ENCODE results near the gene ACR. TPM values are rescaled to one million over a fixed set of nuclear protein-coding genes. Genes with fewer than 3 reads are reported as not detected.

ACR gene
- total and polyA plus RNA-seq, 2 donors: 0.21 TPM; not detected in 1

- no peak for DNase-seq (ENCODE audit: low read depth in 6 of 9, low spot score in 9 of 9)
- no peaks in the 10 kb centered on the region for H3K9me3 ChIP-seq (ENCODE audit: control insufficient read depth in 2 of 2, insufficient read depth in 1 of 2, low read length in 1 of 2)
- H3K4me3 ChIP-seq (ENCODE audit: low read length in 2 of 2): no peak overlapping the region
- WGBS: 95% methylated on average over 6 of the region's 6 CpGs
- H3K27me3 ChIP-seq (ENCODE audit: control insufficient read depth in 2 of 2, insufficient read depth in 1 of 2, low read length in 1 of 2): no peaks in the 10 kb centered on the region
- no peaks in the 10 kb centered on the region for H3K4me1 ChIP-seq (ENCODE audit: control insufficient read depth in 2 of 2, insufficient read depth in 2 of 2, low read length in 2 of 2)
- H3K36me3 ChIP-seq (ENCODE audit: control insufficient read depth in 2 of 2, insufficient read depth in 2 of 2, low read length in 1 of 2): no peaks in the 10 kb centered on the region
- H3K27ac ChIP-seq (ENCODE audit: low read depth in 1 of 2, low read length in 1 of 2): no peak overlapping the region
Observed at GRCh38 chr22:50708996-50709395, 29.0 kb upstream of the ACR start.

GRCh38 chr22:50710221-50710620, 27.8 kb upstream of the ACR start:
- Histone ChIP-seq H3K27ac (ENCODE audit: low read depth in 1 of 2, low read length in 1 of 2) (no peak overlapping the region), H3K9me3 (ENCODE audit: control insufficient read depth in 2 of 2, insufficient read depth in 1 of 2, low read length in 1 of 2) (no peaks in the 10 kb centered on the region), H3K4me3 (ENCODE audit: low read length in 2 of 2) (no peak overlapping the region), H3K27me3 (ENCODE audit: control insufficient read depth in 2 of 2, insufficient read depth in 1 of 2, low read length in 1 of 2) (no peaks in the 10 kb centered on the region), H3K36me3 (ENCODE audit: control insufficient read depth in 2 of 2, insufficient read depth in 2 of 2, low read length in 1 of 2) (no peaks in the 10 kb centered on the region), H3K4me1 (ENCODE audit: control insufficient read depth in 2 of 2, insufficient read depth in 2 of 2, low read length in 2 of 2) (no peaks in the 10 kb centered on the region)
- 96% methylated on average over 6 of the region's 6 CpGs for WGBS
- DNase-seq (ENCODE audit: low read depth in 6 of 9, low spot score in 9 of 9): no peak

DNA sequence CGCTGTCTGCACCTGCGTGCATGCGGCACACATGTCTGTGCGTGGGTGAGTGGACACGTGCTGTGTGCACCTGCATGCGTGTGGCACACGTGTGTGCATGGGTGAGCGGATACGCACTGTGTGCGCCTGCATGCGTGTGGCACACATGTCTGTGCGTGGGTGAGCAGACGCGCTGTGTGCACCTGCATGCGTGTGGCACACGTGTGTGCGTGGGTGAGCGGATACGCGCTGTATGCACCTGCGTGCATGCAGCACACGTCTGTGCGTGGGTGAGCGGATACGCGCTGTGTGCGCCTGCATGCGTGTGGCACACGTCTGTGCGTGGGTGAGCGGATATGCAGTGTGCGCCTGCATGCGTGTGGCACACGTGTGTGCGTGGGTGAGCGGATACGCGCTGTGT, 27.1 kb upstream of the ACR start:
- H3K27ac ChIP-seq (ENCODE audit: low read depth in 1 of 2, low read length in 1 of 2): no peak overlapping the region
- H3K4me1 ChIP-seq (ENCODE audit: control insufficient read depth in 2 of 2, insufficient read depth in 2 of 2, low read length in 2 of 2): no peaks in the 10 kb centered on the region
- no peaks in the 10 kb centered on the region for H3K9me3 ChIP-seq (ENCODE audit: control insufficient read depth in 2 of 2, insufficient read depth in 1 of 2, low read length in 1 of 2)
- H3K27me3 ChIP-seq (ENCODE audit: control insufficient read depth in 2 of 2, insufficient read depth in 1 of 2, low read length in 1 of 2): no peaks in the 10 kb centered on the region
- no peak for DNase-seq (ENCODE audit: low read depth in 6 of 9, low spot score in 9 of 9)
- H3K4me3 ChIP-seq (ENCODE audit: low read length in 2 of 2): no peak overlapping the region
- no peaks in the 10 kb centered on the region for H3K36me3 ChIP-seq (ENCODE audit: control insufficient read depth in 2 of 2, insufficient read depth in 2 of 2, low read length in 1 of 2)
- WGBS: 99% methylated on average over 38 of the region's 38 CpGs

GRCh38 chr22:50711446-50712340, 26.3 kb upstream of the ACR start:
- H3K36me3 ChIP-seq (ENCODE audit: control insufficient read depth in 2 of 2, insufficient read depth in 2 of 2, low read length in 1 of 2): no peaks in the 10 kb centered on the region
- H3K4me1 ChIP-seq (ENCODE audit: control insufficient read depth in 2 of 2, insufficient read depth in 2 of 2, low read length in 2 of 2): no peaks in the 10 kb centered on the region
- H3K9me3 ChIP-seq (ENCODE audit: control insufficient read depth in 2 of 2, insufficient read depth in 1 of 2, low read length in 1 of 2): no peaks in the 10 kb centered on the region
- WGBS: 90% methylated on average over 16 of the region's 16 CpGs
- no peak overlapping the region for H3K4me3 ChIP-seq (ENCODE audit: low read length in 2 of 2)
- DNase-seq (ENCODE audit: low read depth in 6 of 9, low spot score in 9 of 9): no peak
- H3K27ac ChIP-seq (ENCODE audit: low read depth in 1 of 2, low read length in 1 of 2): no peak overlapping the region
- H3K27me3 ChIP-seq (ENCODE audit: control insufficient read depth in 2 of 2, insufficient read depth in 1 of 2, low read length in 1 of 2): no peaks in the 10 kb centered on the region

GRCh38 chr22:50712341-50713007, 25.5 kb upstream of the ACR start:
- Histone ChIP-seq H3K27me3 (ENCODE audit: control insufficient read depth in 2 of 2, insufficient read depth in 1 of 2, low read length in 1 of 2) (no peaks in the 10 kb centered on the region), H3K4me1 (ENCODE audit: control insufficient read depth in 2 of 2, insufficient read depth in 2 of 2, low read length in 2 of 2) (no peaks in the 10 kb centered on the region), H3K27ac (ENCODE audit: low read depth in 1 of 2, low read length in 1 of 2) (no peak overlapping the region), H3K36me3 (ENCODE audit: control insufficient read depth in 2 of 2, insufficient read depth in 2 of 2, low read length in 1 of 2) (no peaks in the 10 kb centered on the region), H3K4me3 (ENCODE audit: low read length in 2 of 2) (no peak overlapping the region), H3K9me3 (ENCODE audit: control insufficient read depth in 2 of 2, insufficient read depth in 1 of 2, low read length in 1 of 2) (no peaks in the 10 kb centered on the region)
- 93% methylated on average over 9 of the region's 9 CpGs for WGBS
- no peak for DNase-seq (ENCODE audit: low read depth in 6 of 9, low spot score in 9 of 9)

GRCh38 chr22:50713008-50713385, 25.0 kb upstream of the ACR start:
- H3K36me3 ChIP-seq (ENCODE audit: control insufficient read depth in 2 of 2, insufficient read depth in 2 of 2, low read length in 1 of 2): no peaks in the 10 kb centered on the region

DNA sequence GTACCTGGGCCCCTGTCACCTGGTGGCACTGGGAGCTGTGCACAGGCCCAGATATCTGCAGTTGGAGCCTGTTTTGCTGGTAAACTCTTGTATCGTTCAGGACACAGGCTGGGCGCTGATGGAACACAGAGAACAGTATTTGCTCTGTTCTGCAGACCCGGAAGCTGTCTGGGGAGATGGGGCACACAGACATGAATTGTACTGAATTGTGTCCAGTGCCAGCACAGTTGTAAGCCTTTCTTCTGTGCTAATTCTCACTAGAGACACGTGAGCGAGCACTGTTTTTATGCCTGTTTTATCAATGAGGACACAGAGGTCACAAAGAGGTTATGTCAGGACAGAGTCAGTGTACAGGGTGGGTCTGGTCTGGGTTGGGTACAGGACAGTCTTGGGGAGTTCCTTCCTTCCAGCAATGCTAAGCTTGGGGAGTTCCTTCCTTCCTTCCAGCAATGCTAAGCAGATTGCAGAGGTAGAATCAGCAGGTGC, 24.4 kb upstream of the ACR start:
- 97% methylated on average over 5 of the region's 5 CpGs for WGBS
- no peaks in the 10 kb centered on the region for H3K4me1 ChIP-seq (ENCODE audit: control insufficient read depth in 2 of 2, insufficient read depth in 2 of 2, low read length in 2 of 2)
- no peak for DNase-seq (ENCODE audit: low read depth in 6 of 9, low spot score in 9 of 9)
- no peaks in the 10 kb centered on the region for H3K9me3 ChIP-seq (ENCODE audit: control insufficient read depth in 2 of 2, insufficient read depth in 1 of 2, low read length in 1 of 2)
- H3K27me3 ChIP-seq (ENCODE audit: control insufficient read depth in 2 of 2, insufficient read depth in 1 of 2, low read length in 1 of 2): no peaks in the 10 kb centered on the region
- H3K4me3 ChIP-seq (ENCODE audit: low read length in 2 of 2): no peak overlapping the region
- no peak overlapping the region for H3K27ac ChIP-seq (ENCODE audit: low read depth in 1 of 2, low read length in 1 of 2)
- H3K36me3 ChIP-seq (ENCODE audit: control insufficient read depth in 2 of 2, insufficient read depth in 2 of 2, low read length in 1 of 2): no peaks in the 10 kb centered on the region

More at GRCh38 chr22:50713008-50713385, 25.0 kb upstream of the ACR start:
- no peaks in the 10 kb centered on the region for H3K27me3 ChIP-seq (ENCODE audit: control insufficient read depth in 2 of 2, insufficient read depth in 1 of 2, low read length in 1 of 2)
- no peaks in the 10 kb centered on the region for H3K4me1 ChIP-seq (ENCODE audit: control insufficient read depth in 2 of 2, insufficient read depth in 2 of 2, low read length in 2 of 2)
- H3K27ac ChIP-seq (ENCODE audit: low read depth in 1 of 2, low read length in 1 of 2): no peak overlapping the region
- H3K9me3 ChIP-seq (ENCODE audit: control insufficient read depth in 2 of 2, insufficient read depth in 1 of 2, low read length in 1 of 2): no peaks in the 10 kb centered on the region
- DNase-seq (ENCODE audit: low read depth in 6 of 9, low spot score in 9 of 9): no peak
- 96% methylated on average over 13 of the region's 13 CpGs for WGBS
- no peak overlapping the region for H3K4me3 ChIP-seq (ENCODE audit: low read length in 2 of 2)

DNA sequence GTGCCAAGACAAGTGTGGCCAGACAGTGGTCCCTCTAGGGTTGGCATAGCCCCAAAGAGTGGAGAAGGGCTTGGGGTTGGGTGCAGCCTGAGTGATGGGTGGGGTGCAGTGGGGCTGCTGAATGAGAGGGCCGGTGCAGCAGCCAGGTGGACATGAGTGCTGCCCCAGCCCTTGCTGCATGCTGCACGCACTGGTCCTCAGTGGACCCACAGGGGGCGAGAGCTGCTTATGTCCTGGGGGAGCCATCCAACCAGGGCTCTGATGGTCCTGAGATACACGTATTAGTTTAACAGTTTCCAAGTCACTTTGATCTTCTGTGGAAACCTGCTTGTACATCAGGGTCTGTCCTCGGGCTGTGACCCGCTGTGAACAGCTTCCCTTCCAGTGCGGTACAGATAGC, 23.9 kb upstream of the ACR start:
- Histone ChIP-seq H3K4me3 (ENCODE audit: low read length in 2 of 2) (no peak overlapping the region), H3K9me3 (ENCODE audit: control insufficient read depth in 2 of 2, insufficient read depth in 1 of 2, low read length in 1 of 2) (no peaks in the 10 kb centered on the region), H3K27me3 (ENCODE audit: control insufficient read depth in 2 of 2, insufficient read depth in 1 of 2, low read length in 1 of 2) (no peaks in the 10 kb centered on the region), H3K4me1 (ENCODE audit: control insufficient read depth in 2 of 2, insufficient read depth in 2 of 2, low read length in 2 of 2) (no peaks in the 10 kb centered on the region), H3K36me3 (ENCODE audit: control insufficient read depth in 2 of 2, insufficient read depth in 2 of 2, low read length in 1 of 2) (no peaks in the 10 kb centered on the region), H3K27ac (ENCODE audit: low read depth in 1 of 2, low read length in 1 of 2) (no peak overlapping the region)
- 98% methylated on average over 7 of the region's 7 CpGs for WGBS
- DNase-seq (ENCODE audit: low read depth in 6 of 9, low spot score in 9 of 9): no peak

GRCh38 chr22:50714631-50715179, 23.3 kb upstream of the ACR start:
- Histone ChIP-seq H3K36me3 (ENCODE audit: control insufficient read depth in 2 of 2, insufficient read depth in 2 of 2, low read length in 1 of 2) (no peaks in the 10 kb centered on the region), H3K27ac (ENCODE audit: low read depth in 1 of 2, low read length in 1 of 2) (no peak overlapping the region), H3K27me3 (ENCODE audit: control insufficient read depth in 2 of 2, insufficient read depth in 1 of 2, low read length in 1 of 2) (peaks cover 0 to under 1% of the 10 kb centered on the region in 2 donors), H3K9me3 (ENCODE audit: control insufficient read depth in 2 of 2, insufficient read depth in 1 of 2, low read length in 1 of 2) (no peaks in the 10 kb centered on the region), H3K4me1 (ENCODE audit: control insufficient read depth in 2 of 2, insufficient read depth in 2 of 2, low read length in 2 of 2) (no peaks in the 10 kb centered on the region), H3K4me3 (ENCODE audit: low read length in 2 of 2) (no peak overlapping the region)
- 97% methylated on average over 22 of the region's 22 CpGs for WGBS
- no peak for DNase-seq (ENCODE audit: low read depth in 6 of 9, low spot score in 9 of 9)
